Endometrial microvascular endothelial cells (primary cell): Measurements from ENCODE around the gene HAND1. TPM values are rescaled to one million over a fixed set of nuclear protein-coding genes. Genes with fewer than 3 reads are reported as not detected.

Source experiments
- in situ Hi-C: cut with HindIII; loops from 2 replicates; pipeline ENCODE4 v1.10.0; 2017; ENCODE audit warnings: low sequenced_read_pairs, low pct_unique_long_range_greater_than_20kb; ENCODE audit errors: inconsistent ontology term
- total RNA-seq: library from RNA; depleted of rRNA; stranded (reverse); fragments of >200 nt; gene quantifications from one replicate; pipeline ENCODE4 v1.2.3, GENCODE V29; 2015; ENCODE audit errors: inconsistent ontology term

The HAND1 gene
- total RNA-seq, 1 donor from 2014 or later, result not detected

DNA sequence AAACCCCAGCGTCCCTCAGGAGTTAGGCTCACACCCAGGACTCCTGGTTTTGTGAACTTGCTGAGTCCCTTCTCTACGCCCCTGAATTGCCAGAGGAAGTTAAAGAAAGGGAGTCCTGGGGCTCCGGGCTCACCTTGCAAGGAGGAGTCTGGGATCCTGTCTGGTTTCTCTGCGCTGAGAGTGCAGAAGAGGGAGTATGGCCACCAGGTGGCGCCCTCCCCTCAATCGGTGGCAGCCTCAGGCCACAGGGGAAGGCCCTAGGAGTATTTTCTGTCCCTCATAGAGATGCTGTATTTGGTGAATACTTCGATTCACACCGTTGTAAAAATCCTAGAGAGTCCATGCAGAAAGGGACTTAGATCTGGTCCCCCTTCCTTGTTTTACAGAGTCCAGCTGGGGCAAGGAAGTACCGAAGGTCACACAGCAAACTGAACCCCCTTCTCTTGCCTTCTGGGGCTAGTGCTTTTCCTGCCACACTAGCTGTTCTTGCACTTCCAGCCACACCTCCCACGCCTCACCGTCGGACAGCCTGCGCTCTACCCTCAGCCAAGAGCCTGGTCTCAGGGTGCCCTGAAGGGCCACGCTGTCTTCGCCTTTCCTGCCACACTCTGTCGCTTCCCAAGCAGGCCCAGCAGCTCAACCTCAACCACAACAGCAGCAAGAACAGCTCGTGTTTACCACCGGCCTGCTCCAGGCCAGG lies 10.2 kb downstream of the HAND1 start:
- in situ Hi-C loops, result no loop called here

DNA sequence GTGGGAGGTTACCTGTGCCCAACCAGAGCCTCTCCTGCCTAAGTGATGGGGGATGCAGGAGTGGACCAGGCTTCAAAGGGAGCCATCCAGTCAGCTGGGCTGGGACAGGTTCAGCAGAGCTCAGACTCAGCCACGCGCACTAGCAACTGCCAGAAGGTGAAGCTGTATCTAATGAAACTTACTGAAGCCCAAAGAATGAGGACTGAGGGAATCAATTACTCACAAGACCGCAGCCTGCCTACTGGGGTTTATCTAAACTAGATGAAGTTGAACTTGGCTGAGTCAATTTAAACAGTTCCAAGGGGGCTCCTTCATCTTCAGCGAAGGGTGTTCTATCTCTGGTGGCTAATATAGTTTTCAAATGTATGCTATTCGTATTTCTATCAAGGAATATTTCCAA lies 11.4 kb downstream of the HAND1 start:
- in situ Hi-C loops, result no loop called here

DNA sequence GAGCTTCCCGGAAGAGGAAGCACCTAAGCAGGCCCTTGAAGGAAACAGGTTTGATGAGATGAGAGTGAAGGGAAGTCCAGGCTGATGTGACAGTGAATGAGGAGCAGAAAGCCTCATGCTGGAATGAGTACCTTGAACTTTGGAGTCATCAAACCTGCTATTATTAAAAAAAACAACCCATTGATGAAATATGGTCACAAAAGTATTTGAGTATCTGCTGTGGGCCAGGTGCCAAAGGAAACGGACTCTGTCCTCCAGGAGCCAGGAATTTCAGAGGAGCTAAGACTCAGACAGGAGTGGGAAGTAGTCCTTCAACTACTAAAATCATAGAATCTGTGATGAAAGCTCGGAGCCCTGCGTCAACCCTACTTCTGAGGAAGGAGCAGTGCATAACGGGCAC lies 11.9 kb downstream of the HAND1 start:
- in situ Hi-C loops, result no loop called here

DNA sequence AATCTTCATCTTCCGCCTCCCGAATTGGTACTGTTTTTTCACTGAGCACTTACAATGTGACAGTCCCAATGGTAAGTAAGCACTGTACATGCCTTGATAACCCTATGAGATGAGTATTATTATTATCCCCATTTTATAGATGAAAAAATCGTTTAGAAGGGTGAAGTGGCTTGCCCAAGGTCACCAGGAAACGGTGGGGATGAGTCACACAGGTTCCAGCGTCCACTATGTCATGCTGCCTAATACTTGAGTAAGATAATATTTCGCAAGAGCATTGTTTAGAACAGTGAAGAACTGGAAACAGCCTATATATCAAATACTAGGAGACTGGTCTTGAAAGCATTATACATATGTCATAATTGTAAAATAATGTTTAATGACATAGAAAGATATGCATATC lies 12.9 kb downstream of the HAND1 start:
- in situ Hi-C loops, result no loop called here

DNA sequence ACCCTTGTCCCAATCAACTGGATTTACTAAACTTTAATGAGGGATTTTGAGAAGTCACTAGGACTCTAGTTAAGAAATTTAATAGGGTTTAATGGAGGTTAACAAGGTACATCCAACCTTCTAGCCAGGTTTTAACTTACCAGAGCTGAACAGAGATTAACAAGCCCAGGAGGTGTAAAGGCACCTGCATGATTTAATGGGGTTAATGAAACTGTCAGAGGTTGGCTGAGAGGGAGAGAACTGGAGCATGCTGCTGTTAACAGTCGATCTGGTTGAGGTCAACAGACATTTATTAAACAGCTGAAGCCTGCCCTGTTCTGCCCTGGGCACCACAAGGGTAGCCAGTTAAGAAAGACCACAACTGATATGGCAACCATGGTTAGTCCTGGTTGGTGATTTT lies 13.6 kb downstream of the HAND1 start:
- in situ Hi-C loops, result no loop called here

GRCh38 chr5:154461531-154461930 lies 16.5 kb downstream of the HAND1 start:
- in situ Hi-C loops, result no loop called here

- in situ Hi-C loops, result no loop called here
Measured at GRCh38 chr5:154460172-154460571, 17.9 kb downstream of the HAND1 start.

GRCh38 chr5:154459015-154459414 lies 19.0 kb downstream of the HAND1 start:
- in situ Hi-C loops, result no loop called here

DNA sequence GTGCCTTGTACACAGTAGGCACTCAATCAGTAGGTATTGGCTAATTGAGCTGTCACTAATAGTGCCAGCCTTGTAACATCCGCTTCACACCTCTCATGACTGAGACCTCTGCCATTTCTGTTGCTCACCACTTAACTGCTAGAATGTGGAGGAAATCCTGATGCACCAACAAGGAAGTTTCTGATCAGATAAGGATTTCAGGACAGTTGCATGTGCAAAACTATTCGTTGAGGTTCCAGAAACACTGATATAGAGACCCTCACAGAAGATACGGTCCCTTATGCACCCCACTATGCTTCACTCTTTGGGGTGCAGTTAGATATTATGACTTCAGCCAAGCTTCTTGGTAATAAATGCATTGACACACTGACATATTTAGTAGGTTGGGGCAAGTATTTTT lies 21.5 kb downstream of the HAND1 start:
- in situ Hi-C loops, result no loop called here

- in situ Hi-C loops, result no loop called here
Measured at GRCh38 chr5:154455585-154455984, 22.4 kb downstream of the HAND1 start.

DNA sequence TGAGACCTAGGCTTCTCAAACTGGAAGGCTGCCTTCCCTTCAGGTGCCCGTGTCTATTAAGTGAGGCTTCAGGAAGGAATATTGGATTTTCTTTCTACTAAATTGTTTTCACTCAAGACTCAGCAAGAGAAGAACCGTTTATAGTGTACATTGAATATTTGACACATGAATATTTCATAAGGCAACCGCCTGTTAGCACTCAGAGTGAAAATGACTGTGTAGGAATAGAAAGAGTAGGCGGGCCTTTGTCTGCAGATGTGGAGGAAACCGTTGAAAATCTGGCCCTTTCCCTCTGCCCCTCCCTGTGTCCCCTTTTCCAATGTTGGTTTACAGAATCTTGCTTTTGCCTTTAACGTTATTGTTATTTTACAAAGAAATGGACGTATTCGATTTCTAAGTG lies 26.1 kb downstream of the HAND1 start:
- in situ Hi-C loops, result no loop called here

DNA sequence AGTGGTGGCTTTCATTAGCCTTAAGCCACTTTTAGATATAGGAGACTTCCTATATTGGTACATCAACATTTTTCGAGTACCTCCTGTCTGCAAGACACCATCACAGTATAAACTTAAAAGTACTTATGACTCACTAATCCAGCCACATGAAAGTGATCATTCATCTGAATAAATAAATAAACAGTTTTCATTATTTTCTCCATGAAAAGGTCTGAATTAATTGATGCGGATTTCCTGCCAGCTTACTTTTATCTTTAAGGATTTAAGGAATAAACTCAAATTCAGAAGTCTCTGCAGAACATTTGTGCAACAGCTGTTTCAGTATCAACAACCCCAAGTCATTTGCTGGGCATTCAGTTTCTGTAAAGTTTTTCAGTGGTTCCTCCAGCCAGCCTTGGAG lies 28.2 kb downstream of the HAND1 start:
- in situ Hi-C loops, result no loop called here

- in situ Hi-C loops, result no loop called here
Measured at GRCh38 chr5:154447089-154447725, 30.8 kb downstream of the HAND1 start.

- in situ Hi-C loops, result no loop called here
Measured at GRCh38 chr5:154446195-154447088, 31.6 kb downstream of the HAND1 start.

- in situ Hi-C loops, result no loop called here
Measured at GRCh38 chr5:154445422-154446194, 32.4 kb downstream of the HAND1 start, which contains the start of gene SAP30L. TSS of gene SAP30L (plus strand) at chr5:154445997. CDS start at chr5:154446605, 608 bp downstream.

GRCh38 chr5:154444556-154445421 lies 33.2 kb downstream of the HAND1 start:
- in situ Hi-C loops, result no loop called here

- in situ Hi-C loops, result no loop called here
Measured at GRCh38 chr5:154442801-154443200, 35.2 kb downstream of the HAND1 start.

DNA sequence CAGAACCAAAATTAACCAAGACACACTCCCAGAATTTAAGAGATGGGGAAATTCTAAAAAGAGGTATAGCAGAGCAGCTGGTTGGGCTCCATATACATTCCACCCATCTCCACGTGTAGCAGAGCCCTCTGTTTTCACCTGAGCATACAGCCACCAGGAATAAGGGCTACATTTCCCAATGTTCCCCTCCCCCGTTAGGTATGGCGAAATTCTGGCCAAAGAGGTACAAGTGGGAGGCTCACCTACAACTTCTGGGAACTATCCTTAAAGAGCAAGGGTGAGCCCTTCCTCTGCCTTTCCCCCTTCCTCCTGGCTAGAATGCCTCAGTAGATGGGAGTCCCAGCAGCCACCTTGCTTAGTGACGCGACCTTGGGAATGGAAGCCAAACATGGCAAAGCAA lies 37.5 kb downstream of the HAND1 start:
- in situ Hi-C loops, result no loop called here
